Measurements from ENCODE around the gene TRIB2.

TRIB2 gene

DNA sequence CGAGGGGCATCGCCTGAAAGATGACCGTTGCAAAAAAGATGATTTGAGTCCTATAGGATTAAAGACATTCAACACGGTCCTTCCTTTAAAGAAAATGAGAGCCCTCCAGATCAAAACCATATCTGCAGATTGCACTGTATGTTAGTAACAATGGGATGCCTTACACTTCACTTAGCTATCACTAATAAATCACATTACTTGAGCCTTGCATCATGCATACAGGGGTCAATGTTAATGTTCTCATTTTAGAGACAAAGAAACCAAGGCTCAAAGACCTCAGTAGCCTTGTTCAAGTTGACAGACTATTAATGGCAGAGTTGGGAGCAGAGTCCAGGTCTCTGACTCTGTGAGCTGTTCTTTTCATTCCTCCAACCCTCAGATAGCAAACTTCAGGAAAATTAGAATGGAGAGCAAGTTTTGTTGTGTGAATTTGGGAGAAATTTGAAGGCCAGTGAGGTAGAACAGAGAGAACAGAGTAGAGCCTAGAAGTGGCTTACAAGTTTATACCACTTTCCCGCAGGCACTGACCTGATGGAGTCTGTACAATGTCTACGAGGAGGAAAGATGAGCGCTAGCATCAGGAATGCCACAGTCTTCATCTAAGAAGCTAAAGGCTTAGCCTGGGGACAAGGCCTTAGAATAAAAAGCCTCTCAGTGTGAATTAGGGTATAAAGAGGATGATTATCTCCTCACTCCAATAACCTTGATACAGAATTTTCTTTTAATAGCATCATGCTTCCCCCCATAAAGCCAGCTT lies 48.3 kb downstream of the TRIB2 start:
- H3K14ac ChIP-seq (ENCODE audit: low read length), result no peak overlapping the region

DNA sequence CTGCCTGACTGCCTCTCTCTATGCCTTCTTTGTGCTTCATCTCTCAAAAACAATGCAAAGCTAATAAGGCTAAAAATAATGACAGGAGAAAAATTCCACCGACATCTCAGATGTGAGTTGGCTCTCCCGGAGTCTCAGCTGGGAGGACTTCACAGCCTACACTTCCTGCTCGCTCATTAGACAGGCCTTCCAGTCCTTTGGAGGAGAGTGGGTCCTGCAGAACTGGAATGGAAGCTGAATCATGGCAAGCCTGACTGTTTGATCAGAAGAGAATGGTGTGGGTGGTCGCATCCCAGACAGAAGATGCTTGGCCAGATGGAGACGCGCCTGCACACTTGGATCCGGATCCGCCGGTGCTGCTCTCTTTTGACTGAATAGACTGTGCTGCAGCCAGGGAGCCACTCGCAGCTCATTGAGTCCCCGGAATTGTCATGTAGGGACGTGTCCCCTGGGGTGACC lies 49.7 kb downstream of the TRIB2 start:
- Histone ChIP-seq H2AFZ (ENCODE audit: insufficient read depth, low read length, poor library complexity) (no peak overlapping the region), H3K79me2 (ENCODE audit: control insufficient read depth, insufficient read depth, low read length, poor library complexity) (no peaks in the 10 kb centered on the region), H3K27ac (ENCODE audit: low read depth, low read length) (no peak overlapping the region), H3K9ac (ENCODE audit: low read length) (no peak overlapping the region), H2BK12ac (ENCODE audit: low read length) (no peak overlapping the region), H3K4me1 (ENCODE audit: control insufficient read depth in 1 of 2, insufficient read depth in 2 of 2, low read length in 2 of 2) (no peaks in the 10 kb centered on the region), H4K91ac (ENCODE audit: low read depth, low read length) (no peak overlapping the region), H3K4me3 (ENCODE audit: low read depth, low read length) (no peak overlapping the region), H2AK5ac (ENCODE audit: low read length) (no peak overlapping the region), H4K8ac (ENCODE audit: low read depth, low read length) (no peak overlapping the region), H2BK120ac (ENCODE audit: insufficient read depth, low read length, poor library complexity) (no peak overlapping the region), H3K18ac (ENCODE audit: low read length) (no peak overlapping the region), H3K36me3 (ENCODE audit: control insufficient read depth in 1 of 2, insufficient read depth in 2 of 2, low read length in 2 of 2) (no peaks in the 10 kb centered on the region), H2BK5ac (ENCODE audit: low read depth, low read length, poor library complexity) (no peak overlapping the region), H3K79me1 (ENCODE audit: low read length) (no peaks in the 10 kb centered on the region), H3K4me2 (ENCODE audit: low read length) (no peak overlapping the region), H4K12ac (ENCODE audit: low read depth, low read length) (no peak overlapping the region), H3K27me3 (ENCODE audit: insufficient read depth, low read length) (no peaks in the 10 kb centered on the region), H3K23ac (ENCODE audit: low read length) (no peak overlapping the region), H3K9me3 (ENCODE audit: insufficient read depth, low read depth, low read length) (peaks cover 1% of the 10 kb centered on the region), H3K14ac (ENCODE audit: low read length) (no peak overlapping the region), H3K4ac (ENCODE audit: low read depth, low read length) (no peak overlapping the region)
- WGBS (ENCODE audit: extremely low coverage, insufficient coverage, insufficient read length), result no CpG with 5 or more reads among the region's 12 CpGs
- no peak for DNase-seq

More for the DNA sequence above, 48.3 kb downstream of the TRIB2 start:
- H2BK120ac ChIP-seq (ENCODE audit: insufficient read depth, low read length, poor library complexity), result no peak overlapping the region
- H3K9me3 ChIP-seq (ENCODE audit: insufficient read depth, low read depth, low read length), result peaks cover 1% of the 10 kb centered on the region
- no peak for DNase-seq
- no peaks in the 10 kb centered on the region for H3K79me1 ChIP-seq (ENCODE audit: low read length)
- no peak overlapping the region for H4K91ac ChIP-seq (ENCODE audit: low read depth, low read length)
- H3K36me3 ChIP-seq (ENCODE audit: control insufficient read depth in 1 of 2, insufficient read depth in 2 of 2, low read length in 2 of 2), result no peaks in the 10 kb centered on the region
- no peak overlapping the region for H4K12ac ChIP-seq (ENCODE audit: low read depth, low read length)
- H2AFZ ChIP-seq (ENCODE audit: insufficient read depth, low read length, poor library complexity), result no peak overlapping the region
- H2BK12ac ChIP-seq (ENCODE audit: low read length), result no peak overlapping the region
- H3K79me2 ChIP-seq (ENCODE audit: control insufficient read depth, insufficient read depth, low read length, poor library complexity), result no peaks in the 10 kb centered on the region
- no peak overlapping the region for H3K27ac ChIP-seq (ENCODE audit: low read depth, low read length)
- WGBS (ENCODE audit: extremely low coverage, insufficient coverage, insufficient read length), result no CpG with 5 or more reads among the region's 7 CpGs
- H3K4me2 ChIP-seq (ENCODE audit: low read length), result no peak overlapping the region
- no peak overlapping the region for H2AK5ac ChIP-seq (ENCODE audit: low read length)
- no peak overlapping the region for H3K23ac ChIP-seq (ENCODE audit: low read length)
- no peak overlapping the region for H3K9ac ChIP-seq (ENCODE audit: low read length)
- H3K4ac ChIP-seq (ENCODE audit: low read depth, low read length), result no peak overlapping the region
- H3K4me3 ChIP-seq (ENCODE audit: low read depth, low read length), result no peak overlapping the region
- H2BK5ac ChIP-seq (ENCODE audit: low read depth, low read length, poor library complexity), result no peak overlapping the region
- H3K18ac ChIP-seq (ENCODE audit: low read length), result no peak overlapping the region
- no peak overlapping the region for H4K8ac ChIP-seq (ENCODE audit: low read depth, low read length)
- H3K27me3 ChIP-seq (ENCODE audit: insufficient read depth, low read length), result no peaks in the 10 kb centered on the region
- H3K4me1 ChIP-seq (ENCODE audit: control insufficient read depth in 1 of 2, insufficient read depth in 2 of 2, low read length in 2 of 2), result no peaks in the 10 kb centered on the region

DNA sequence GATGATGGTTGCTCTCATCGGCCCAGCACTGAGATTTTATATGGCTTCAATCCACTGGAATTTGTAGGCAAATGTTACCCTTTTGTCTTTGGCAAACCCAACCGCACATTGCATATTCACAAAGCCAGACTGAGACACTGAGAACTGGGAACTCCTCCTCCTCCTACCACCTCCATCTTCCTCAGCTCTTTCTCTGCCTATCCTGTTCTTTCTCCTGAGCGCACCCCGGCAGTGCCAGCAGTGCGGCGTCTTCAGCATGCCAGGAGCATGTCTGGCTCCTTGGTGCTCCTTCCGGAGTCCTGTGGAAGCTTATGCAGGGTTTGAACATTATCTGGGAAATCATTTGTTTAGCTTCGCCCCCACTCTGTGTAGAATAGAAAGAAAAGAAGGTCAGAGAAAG lies 50.8 kb downstream of the TRIB2 start:
- no peak overlapping the region for H2BK120ac ChIP-seq (ENCODE audit: insufficient read depth, low read length, poor library complexity)
- no peak overlapping the region for H3K4ac ChIP-seq (ENCODE audit: low read depth, low read length)
- H3K4me2 ChIP-seq (ENCODE audit: low read length), result no peak overlapping the region
- H3K4me1 ChIP-seq (ENCODE audit: control insufficient read depth in 1 of 2, insufficient read depth in 2 of 2, low read length in 2 of 2), result no peaks in the 10 kb centered on the region
- H3K27ac ChIP-seq (ENCODE audit: low read depth, low read length), result no peak overlapping the region
- H3K27me3 ChIP-seq (ENCODE audit: insufficient read depth, low read length), result no peaks in the 10 kb centered on the region
- no peak for DNase-seq
- H3K79me1 ChIP-seq (ENCODE audit: low read length), result no peaks in the 10 kb centered on the region
- WGBS (ENCODE audit: extremely low coverage, insufficient coverage, insufficient read length), result no CpG with 5 or more reads among the region's 8 CpGs
- H3K18ac ChIP-seq (ENCODE audit: low read length), result no peak overlapping the region
- no peaks in the 10 kb centered on the region for H3K36me3 ChIP-seq (ENCODE audit: control insufficient read depth in 1 of 2, insufficient read depth in 2 of 2, low read length in 2 of 2)
- H2AK5ac ChIP-seq (ENCODE audit: low read length), result no peak overlapping the region
- no peak overlapping the region for H2BK12ac ChIP-seq (ENCODE audit: low read length)
- H4K8ac ChIP-seq (ENCODE audit: low read depth, low read length), result no peak overlapping the region
- H2AFZ ChIP-seq (ENCODE audit: insufficient read depth, low read length, poor library complexity), result no peak overlapping the region
- no peak overlapping the region for H3K23ac ChIP-seq (ENCODE audit: low read length)
- no peak overlapping the region for H4K91ac ChIP-seq (ENCODE audit: low read depth, low read length)
- no peak overlapping the region for H4K12ac ChIP-seq (ENCODE audit: low read depth, low read length)
- H2BK5ac ChIP-seq (ENCODE audit: low read depth, low read length, poor library complexity), result no peak overlapping the region
- no peaks in the 10 kb centered on the region for H3K79me2 ChIP-seq (ENCODE audit: control insufficient read depth, insufficient read depth, low read length, poor library complexity)
- H3K9me3 ChIP-seq (ENCODE audit: insufficient read depth, low read depth, low read length), result peaks cover 1% of the 10 kb centered on the region
- H3K4me3 ChIP-seq (ENCODE audit: low read depth, low read length), result no peak overlapping the region
- H3K14ac ChIP-seq (ENCODE audit: low read length), result no peak overlapping the region
- H3K9ac ChIP-seq (ENCODE audit: low read length), result no peak overlapping the region

DNA sequence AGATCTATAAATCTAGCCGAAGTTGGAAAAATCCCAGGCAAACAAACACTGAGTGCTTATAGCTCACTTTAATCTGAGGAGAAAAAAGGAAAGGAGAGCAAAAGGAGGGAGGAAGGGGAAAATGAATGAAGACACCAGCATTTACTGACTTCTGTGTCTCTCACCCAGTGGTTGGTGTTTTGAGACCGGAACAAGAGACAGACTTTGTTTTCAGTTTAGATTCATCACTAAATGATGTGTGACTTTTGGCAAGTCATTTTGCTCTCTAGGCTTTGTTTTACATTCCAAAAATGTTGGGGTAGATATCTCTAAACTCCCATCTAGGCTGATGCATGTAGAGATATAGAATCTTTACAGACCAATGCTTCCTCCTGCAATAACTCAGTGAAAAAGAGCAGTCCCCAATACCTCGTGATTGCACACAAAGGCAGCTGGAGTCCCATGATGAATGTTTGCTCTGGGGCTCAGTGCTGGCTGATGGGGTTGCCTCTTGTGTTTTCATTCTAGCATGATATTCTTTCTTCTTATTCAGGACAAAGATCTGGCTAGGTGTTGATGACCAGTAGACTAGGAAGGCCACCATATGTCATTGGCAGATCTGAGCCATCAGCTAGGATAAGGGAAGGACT lies 51.4 kb downstream of the TRIB2 start:
- H2AK5ac ChIP-seq (ENCODE audit: low read length), result no peak overlapping the region
- no peak overlapping the region for H2BK120ac ChIP-seq (ENCODE audit: insufficient read depth, low read length, poor library complexity)
- H3K4me1 ChIP-seq (ENCODE audit: control insufficient read depth in 1 of 2, insufficient read depth in 2 of 2, low read length in 2 of 2), result no peaks in the 10 kb centered on the region
- no peaks in the 10 kb centered on the region for H3K79me2 ChIP-seq (ENCODE audit: control insufficient read depth, insufficient read depth, low read length, poor library complexity)
- H3K4ac ChIP-seq (ENCODE audit: low read depth, low read length), result no peak overlapping the region
- no peak overlapping the region for H2AFZ ChIP-seq (ENCODE audit: insufficient read depth, low read length, poor library complexity)
- H3K27me3 ChIP-seq (ENCODE audit: insufficient read depth, low read length), result no peaks in the 10 kb centered on the region
- H4K8ac ChIP-seq (ENCODE audit: low read depth, low read length), result no peak overlapping the region
- H4K12ac ChIP-seq (ENCODE audit: low read depth, low read length), result no peak overlapping the region
- no peaks in the 10 kb centered on the region for H3K79me1 ChIP-seq (ENCODE audit: low read length)
- no peaks in the 10 kb centered on the region for H3K36me3 ChIP-seq (ENCODE audit: control insufficient read depth in 1 of 2, insufficient read depth in 2 of 2, low read length in 2 of 2)
- no peak for DNase-seq
- no peak overlapping the region for H3K4me2 ChIP-seq (ENCODE audit: low read length)
- H3K9ac ChIP-seq (ENCODE audit: low read length), result no peak overlapping the region
- H2BK5ac ChIP-seq (ENCODE audit: low read depth, low read length, poor library complexity), result no peak overlapping the region
- H3K18ac ChIP-seq (ENCODE audit: low read length), result no peak overlapping the region
- H3K27ac ChIP-seq (ENCODE audit: low read depth, low read length), result no peak overlapping the region
- H3K23ac ChIP-seq (ENCODE audit: low read length), result no peak overlapping the region
- no peak overlapping the region for H4K91ac ChIP-seq (ENCODE audit: low read depth, low read length)
- peaks cover 1% of the 10 kb centered on the region for H3K9me3 ChIP-seq (ENCODE audit: insufficient read depth, low read depth, low read length)
- H2BK12ac ChIP-seq (ENCODE audit: low read length), result no peak overlapping the region
- no peak overlapping the region for H3K4me3 ChIP-seq (ENCODE audit: low read depth, low read length)
- no CpG with 5 or more reads among the region's 3 CpGs for WGBS (ENCODE audit: extremely low coverage, insufficient coverage, insufficient read length)
- H3K14ac ChIP-seq (ENCODE audit: low read length), result no peak overlapping the region
